Activated T-helper 1 cell treated with anti-CD3 and anti-CD28 coated beads, Interleukin-12 subunit alpha, Interleukin-12 subunit beta, Interleukin-2, Interleukin-4 antibody, amounts not matched to agents 30 ng/mL and 10 ng/mL and 1 ng/mL, durations not matched to agents 14 hours and 24 hours and 36 hours (primary cell): ENCODE data around the gene NCEH1. TPM values are rescaled to one million over a fixed set of nuclear protein-coding genes. Genes with fewer than 3 reads are reported as not detected.

ENCODE experiments used
- DNase-seq: peaks from one replicate; pipeline ENCODE4 v3.0.0; 2021; ENCODE audit warnings: low spot score
- H3K27ac Mint-ChIP-seq: one replicate; pipeline ENCODE4 v1.8.0; 2021; ENCODE audit warnings: mild to moderate bottlenecking, mixed read lengths
- H3K27me3 Mint-ChIP-seq: one replicate; pipeline ENCODE4 v1.8.0; 2022; ENCODE audit warnings: mild to moderate bottlenecking, moderate library complexity, mixed read lengths; ENCODE audit not compliant: insufficient read depth
- H3K36me3 Mint-ChIP-seq: one replicate; pipeline ENCODE4 v1.8.0; 2021; ENCODE audit warnings: low read depth, mixed read lengths
- H3K4me1 Mint-ChIP-seq: one replicate; pipeline ENCODE4 v1.8.0; 2021; ENCODE audit warnings: low read depth, mixed read lengths
- H3K4me3 Mint-ChIP-seq: one replicate; pipeline ENCODE4 v1.8.0; 2021; ENCODE audit warnings: mild to moderate bottlenecking, moderate library complexity, mixed read lengths
- H3K9me3 Mint-ChIP-seq: one replicate; pipeline ENCODE4 v1.8.0; 2021; ENCODE audit warnings: mixed read lengths
- intact Hi-C: fragments of 100-400 bp; cut with micrococcal nuclease; formaldehyde crosslinking; loops from one replicate; pipeline ENCODE4 v1.15.1; 2024
- total RNA-seq: library from RNA; stranded (reverse); gene quantifications from 2 replicates; pipeline ENCODE4 v1.2.3, GENCODE V29; 2022

The NCEH1 gene
- total RNA-seq, 1 donor from 2014 or later = 7.4 TPM

DNA sequence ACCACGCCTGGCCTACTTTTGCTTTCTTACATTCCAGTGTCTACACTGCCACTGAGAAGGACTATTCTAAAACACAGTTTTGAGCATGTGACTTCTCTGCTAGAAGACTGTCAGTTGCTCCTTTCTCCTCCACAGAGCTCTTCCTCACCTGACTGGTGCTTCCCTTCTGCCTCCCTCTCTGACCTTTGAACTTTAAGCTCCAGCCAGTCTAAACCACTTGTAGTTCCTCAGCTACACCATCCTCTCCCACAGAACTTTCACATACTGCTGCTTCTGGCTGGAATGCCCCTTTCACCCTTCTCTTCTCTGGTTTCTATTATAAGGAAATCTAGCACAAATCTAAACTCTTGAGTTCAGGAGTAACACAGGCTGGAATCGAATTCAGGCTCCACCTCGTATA lies 9.1 kb downstream of the NCEH1 start:
- H3K9me3 Mint-ChIP-seq = no peaks in the 10 kb centered on the region
- H3K4me3 Mint-ChIP-seq = no peak overlapping the region
- no peak overlapping the region for H3K27ac Mint-ChIP-seq
- no peak for DNase-seq
- no peaks in the 10 kb centered on the region for H3K36me3 Mint-ChIP-seq
- intact Hi-C loops = no loop called here
- no peaks in the 10 kb centered on the region for H3K27me3 Mint-ChIP-seq
- H3K4me1 Mint-ChIP-seq = peaks cover 6% of the 10 kb centered on the region

DNA sequence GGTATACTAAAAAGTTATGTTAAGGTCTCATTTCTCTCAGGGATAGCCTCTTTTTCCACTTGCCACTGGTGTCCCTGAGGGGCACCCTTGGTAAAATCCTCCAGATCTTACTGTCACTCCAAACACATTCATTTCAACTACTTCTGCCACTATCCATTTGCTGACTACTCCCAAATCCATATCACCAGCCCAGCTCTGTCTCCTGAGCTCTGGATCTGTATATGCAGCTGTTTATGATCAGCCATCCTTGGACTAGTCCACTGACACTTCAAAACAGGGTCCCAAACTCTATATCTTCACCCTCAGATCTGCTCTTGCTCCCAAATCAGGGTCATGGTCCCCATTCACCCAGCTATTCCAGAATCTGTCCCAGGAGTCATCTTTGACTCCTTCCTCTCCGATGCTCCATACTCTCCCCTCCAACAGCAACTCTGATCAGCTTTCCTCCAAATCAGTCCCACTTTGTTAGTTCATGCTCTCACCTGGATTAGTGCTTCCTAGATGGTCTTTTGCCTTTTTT lies 9.9 kb downstream of the NCEH1 start:
- intact Hi-C loops = no loop called here
- DNase-seq = no peak
- H3K9me3 Mint-ChIP-seq = no peaks in the 10 kb centered on the region

DNA sequence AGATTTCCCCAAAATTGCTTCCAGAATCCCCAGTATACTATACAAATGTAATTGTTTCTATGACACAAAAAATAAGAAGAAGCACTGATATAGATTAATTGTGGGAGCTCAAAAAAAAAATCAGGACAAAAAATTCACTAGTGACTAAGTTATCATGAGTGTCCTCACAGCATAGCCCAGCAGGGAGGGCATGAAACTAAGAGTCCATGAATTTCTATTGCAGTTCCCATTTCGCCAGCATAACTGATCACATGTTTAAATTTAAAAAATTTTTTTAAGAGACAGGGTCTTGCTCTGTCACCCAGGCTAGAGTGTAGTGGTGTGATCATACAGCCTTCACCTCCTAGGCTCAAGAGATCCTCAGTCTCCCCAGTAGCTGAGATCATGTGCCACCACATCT lies 10.6 kb downstream of the NCEH1 start:
- H3K9me3 Mint-ChIP-seq = no peaks in the 10 kb centered on the region
- H3K4me3 Mint-ChIP-seq = no peak overlapping the region
- peaks cover 6% of the 10 kb centered on the region for H3K4me1 Mint-ChIP-seq
- no peaks in the 10 kb centered on the region for H3K36me3 Mint-ChIP-seq
- DNase-seq = no peak
- intact Hi-C loops = no loop called here
- H3K27ac Mint-ChIP-seq = no peak overlapping the region
- H3K27me3 Mint-ChIP-seq = no peaks in the 10 kb centered on the region

More for the DNA sequence above, 9.9 kb downstream of the NCEH1 start:
- H3K4me1 Mint-ChIP-seq = peaks cover 6% of the 10 kb centered on the region
- H3K27me3 Mint-ChIP-seq = no peaks in the 10 kb centered on the region
- no peak overlapping the region for H3K4me3 Mint-ChIP-seq
- no peak overlapping the region for H3K27ac Mint-ChIP-seq
- H3K36me3 Mint-ChIP-seq = no peaks in the 10 kb centered on the region

DNA sequence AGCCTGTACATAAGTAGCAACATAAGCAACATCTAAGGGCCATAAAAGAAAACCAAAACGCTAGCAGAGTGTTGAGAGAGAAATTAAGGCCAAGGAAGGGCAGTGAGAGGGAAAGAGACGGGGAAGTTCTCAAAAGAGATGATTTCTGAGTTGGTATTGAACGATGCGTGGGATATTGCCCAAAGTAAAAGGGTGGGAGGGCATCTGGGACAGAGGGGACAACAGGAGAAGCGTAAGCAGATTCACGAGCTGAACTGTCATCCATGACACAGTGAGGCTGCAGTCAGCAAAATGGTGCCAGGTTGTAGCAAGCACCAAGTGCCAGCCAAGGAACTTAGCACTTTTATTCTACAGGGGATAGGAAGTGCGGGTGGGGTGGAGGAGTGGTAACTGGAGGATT lies 11.8 kb downstream of the NCEH1 start:
- Mint-ChIP-seq H3K27ac (no peak overlapping the region), H3K36me3 (no peaks in the 10 kb centered on the region), H3K4me1 (peaks cover 6% of the 10 kb centered on the region), H3K27me3 (no peaks in the 10 kb centered on the region), H3K4me3 (no peak overlapping the region), H3K9me3 (no peaks in the 10 kb centered on the region)
- DNase-seq = no peak
- intact Hi-C loops = no loop called here

DNA sequence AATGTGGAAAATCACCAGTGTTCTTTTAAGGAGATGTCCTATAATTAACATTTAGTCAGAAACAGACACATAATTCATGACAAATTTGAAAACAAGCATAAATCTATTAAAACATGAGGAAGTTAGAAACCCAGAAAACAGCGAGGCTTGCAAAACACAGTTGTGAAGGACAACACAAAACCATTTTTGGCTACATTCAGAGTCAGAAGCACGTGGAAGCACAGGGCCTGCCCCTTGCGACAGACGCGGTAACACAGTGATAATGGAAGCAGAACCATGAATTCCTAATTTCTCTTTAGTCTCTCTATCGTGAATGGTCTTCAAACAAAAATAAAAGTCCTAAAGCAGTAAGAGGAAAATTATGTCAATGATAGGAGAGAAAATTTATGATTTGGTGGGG lies 12.2 kb downstream of the NCEH1 start:
- peaks cover 6% of the 10 kb centered on the region for H3K4me1 Mint-ChIP-seq
- intact Hi-C loops = no loop called here
- H3K27me3 Mint-ChIP-seq = no peaks in the 10 kb centered on the region
- H3K4me3 Mint-ChIP-seq = no peak overlapping the region
- DNase-seq = no peak
- H3K27ac Mint-ChIP-seq = no peak overlapping the region
- no peaks in the 10 kb centered on the region for H3K36me3 Mint-ChIP-seq
- no peaks in the 10 kb centered on the region for H3K9me3 Mint-ChIP-seq

DNA sequence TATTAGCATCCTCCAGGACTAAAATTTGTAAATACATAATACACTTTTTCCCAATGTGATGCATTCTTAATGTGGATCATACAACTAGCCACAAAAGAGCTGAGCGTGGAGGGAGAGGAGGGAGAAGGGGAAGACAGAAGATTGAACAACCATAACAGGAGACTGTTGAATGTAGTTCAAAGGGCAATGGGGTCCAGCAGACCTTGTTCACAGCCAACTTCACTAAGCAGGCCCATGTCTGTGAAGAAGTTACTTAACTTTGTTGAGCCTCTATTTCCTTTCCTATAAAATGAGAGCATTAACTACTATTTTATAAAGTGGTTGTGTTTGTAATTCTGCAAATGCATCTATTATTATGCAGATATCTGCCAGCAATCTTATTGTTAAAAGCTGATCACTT lies 13.3 kb downstream of the NCEH1 start:
- intact Hi-C loops = no loop called here
- H3K9me3 Mint-ChIP-seq = no peaks in the 10 kb centered on the region
- peaks cover 14% of the 10 kb centered on the region for H3K4me1 Mint-ChIP-seq
- no peak for DNase-seq
- H3K36me3 Mint-ChIP-seq = no peaks in the 10 kb centered on the region
- no peak overlapping the region for H3K4me3 Mint-ChIP-seq
- no peaks in the 10 kb centered on the region for H3K27me3 Mint-ChIP-seq
- no peak overlapping the region for H3K27ac Mint-ChIP-seq

DNA sequence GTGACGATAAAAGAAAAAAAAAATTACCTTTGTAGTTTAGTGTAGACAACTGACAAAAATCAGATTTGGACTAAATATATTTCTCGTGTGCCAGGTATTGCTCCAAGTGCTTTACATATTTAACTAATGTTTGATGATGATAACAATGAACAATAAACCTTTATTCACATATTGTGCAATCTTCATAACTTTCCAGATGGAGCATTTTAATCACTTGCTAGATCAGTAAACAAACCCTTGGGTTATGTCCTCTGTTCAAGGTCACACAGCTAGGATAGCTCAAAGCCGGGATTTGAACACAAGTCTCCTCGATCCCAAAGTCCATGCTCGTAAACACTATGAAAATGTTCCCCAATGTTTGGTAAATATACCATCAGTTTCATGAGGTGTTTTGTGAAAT lies 14.5 kb downstream of the NCEH1 start:
- intact Hi-C loops = no loop called here
- no peaks in the 10 kb centered on the region for H3K27me3 Mint-ChIP-seq
- DNase-seq = no peak
- no peak overlapping the region for H3K4me3 Mint-ChIP-seq
- H3K27ac Mint-ChIP-seq = no peak overlapping the region
- no peaks in the 10 kb centered on the region for H3K36me3 Mint-ChIP-seq
- peaks cover 8% of the 10 kb centered on the region for H3K4me1 Mint-ChIP-seq
- no peaks in the 10 kb centered on the region for H3K9me3 Mint-ChIP-seq

DNA sequence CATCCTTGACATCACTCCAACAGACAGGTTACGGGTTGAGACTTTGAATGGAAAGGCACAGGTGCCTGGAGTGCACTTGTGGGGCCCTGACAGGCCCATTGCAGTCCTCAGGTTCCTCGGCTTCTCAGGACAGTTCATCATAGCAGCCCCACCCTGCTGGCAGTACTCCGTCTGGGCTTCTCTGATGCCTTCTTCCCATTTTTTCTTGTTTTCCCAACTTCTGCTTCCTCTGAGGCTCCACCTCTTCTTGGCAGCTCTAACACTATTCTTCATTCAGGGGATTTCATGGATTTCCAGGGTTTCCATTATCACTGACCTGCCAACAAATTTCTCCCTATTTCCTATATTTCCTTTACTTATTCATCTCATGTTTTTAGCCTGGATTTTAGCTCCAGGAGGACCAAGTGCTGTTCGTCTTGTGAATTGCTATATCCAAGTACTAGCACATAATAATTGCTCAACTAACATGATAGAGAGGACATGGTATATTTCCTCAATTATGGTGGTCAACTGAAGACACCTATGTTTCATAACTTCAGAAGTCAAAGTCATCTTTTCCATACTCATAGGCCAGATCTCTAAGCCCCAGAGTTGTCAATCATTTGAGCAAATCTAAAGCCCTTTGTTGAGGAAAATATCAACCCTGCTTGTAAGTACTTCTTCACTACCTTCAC lies 16.2 kb downstream of the NCEH1 start:
- no peaks in the 10 kb centered on the region for H3K9me3 Mint-ChIP-seq
- H3K4me3 Mint-ChIP-seq = no peak overlapping the region
- no peak for DNase-seq
- no peaks in the 10 kb centered on the region for H3K27me3 Mint-ChIP-seq
- no peaks in the 10 kb centered on the region for H3K36me3 Mint-ChIP-seq
- H3K27ac Mint-ChIP-seq = no peak overlapping the region
- intact Hi-C loops = no loop called here
- H3K4me1 Mint-ChIP-seq = peaks cover 8% of the 10 kb centered on the region

DNA sequence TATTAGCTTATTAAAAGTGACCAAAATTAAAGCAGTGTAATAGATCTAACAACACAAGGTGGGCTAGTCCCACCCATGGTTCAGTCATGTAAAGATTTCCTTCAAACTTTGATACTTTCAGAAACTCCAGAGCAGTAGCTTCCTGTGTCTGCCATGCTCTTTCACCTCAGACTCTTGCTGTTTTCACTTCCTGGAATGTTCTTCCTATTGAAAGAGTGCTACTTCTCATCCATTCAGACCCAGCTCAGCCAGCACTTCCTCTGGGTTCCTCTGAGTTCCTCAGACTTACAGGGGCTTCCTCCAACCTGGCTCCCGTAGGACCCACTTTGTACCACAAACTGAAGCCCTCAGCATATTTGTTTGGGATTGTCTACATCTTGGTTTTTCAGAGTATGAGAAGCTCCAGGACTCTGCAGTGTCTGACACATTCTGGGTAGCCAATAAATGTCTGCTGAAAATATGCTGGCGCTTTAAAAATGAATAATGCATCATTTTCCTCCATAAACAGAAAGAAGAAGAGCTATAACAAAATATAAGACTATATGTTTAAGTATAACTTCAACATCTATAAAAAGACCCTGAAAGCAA lies 18.0 kb downstream of the NCEH1 start:
- no peaks in the 10 kb centered on the region for H3K9me3 Mint-ChIP-seq
- no peaks in the 10 kb centered on the region for H3K27me3 Mint-ChIP-seq
- H3K4me1 Mint-ChIP-seq = peaks cover 8% of the 10 kb centered on the region

DNA sequence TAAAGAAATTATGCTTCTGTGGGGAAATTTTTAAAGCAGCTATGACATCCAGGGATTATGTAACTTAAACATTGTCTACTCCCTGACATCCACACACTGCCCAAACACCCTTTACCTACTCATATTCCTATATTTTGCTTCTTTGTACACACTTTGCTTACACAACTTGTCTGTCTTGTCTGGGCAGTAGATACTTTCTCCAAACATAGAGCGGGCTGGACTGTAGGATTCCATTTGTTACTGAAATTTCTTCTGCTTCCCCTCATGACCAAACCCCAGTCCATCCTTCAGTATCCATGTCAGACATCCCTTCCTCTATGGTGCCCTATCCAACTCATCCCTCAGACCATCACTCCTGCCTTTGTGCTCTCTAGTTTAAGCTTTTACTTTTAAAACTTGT lies 19.9 kb downstream of the NCEH1 start:
- Mint-ChIP-seq H3K4me3 (no peak overlapping the region), H3K27me3 (peaks cover 2% of the 10 kb centered on the region), H3K27ac (no peak overlapping the region), H3K36me3 (no peaks in the 10 kb centered on the region), H3K4me1 (peaks cover 25% of the 10 kb centered on the region), H3K9me3 (no peaks in the 10 kb centered on the region)
- intact Hi-C loops = no loop called here
- no peak for DNase-seq

More for the DNA sequence above, 18.0 kb downstream of the NCEH1 start:
- intact Hi-C loops = no loop called here
- no peak overlapping the region for H3K27ac Mint-ChIP-seq
- no peak for DNase-seq
- H3K36me3 Mint-ChIP-seq = no peaks in the 10 kb centered on the region
- no peak overlapping the region for H3K4me3 Mint-ChIP-seq

DNA sequence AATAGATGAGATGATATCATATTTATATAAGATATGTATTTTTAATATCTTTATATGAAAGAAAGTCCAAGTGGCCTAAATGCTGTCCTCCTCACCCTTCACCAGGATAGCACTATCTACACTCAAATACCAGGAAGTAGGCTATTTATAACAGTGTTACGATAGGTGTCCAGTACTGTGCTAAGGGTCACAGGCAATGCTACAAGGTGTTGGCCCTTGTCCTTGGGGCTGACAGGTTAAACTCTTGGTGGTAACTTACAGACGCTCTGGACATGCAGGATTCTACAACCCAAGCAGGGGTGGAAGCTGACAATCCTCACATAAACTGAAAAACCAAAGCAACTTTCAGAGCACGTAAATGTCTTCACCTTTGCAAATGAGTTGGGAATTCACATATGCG lies 22.3 kb downstream of the NCEH1 start:
- DNase-seq = no peak
- H3K36me3 Mint-ChIP-seq = no peaks in the 10 kb centered on the region
- intact Hi-C loops = no loop called here
- H3K4me1 Mint-ChIP-seq = peaks cover 35% of the 10 kb centered on the region
- H3K4me3 Mint-ChIP-seq = no peak overlapping the region
- H3K27me3 Mint-ChIP-seq = peaks cover 2% of the 10 kb centered on the region
- H3K27ac Mint-ChIP-seq = no peak overlapping the region
- no peaks in the 10 kb centered on the region for H3K9me3 Mint-ChIP-seq

DNA sequence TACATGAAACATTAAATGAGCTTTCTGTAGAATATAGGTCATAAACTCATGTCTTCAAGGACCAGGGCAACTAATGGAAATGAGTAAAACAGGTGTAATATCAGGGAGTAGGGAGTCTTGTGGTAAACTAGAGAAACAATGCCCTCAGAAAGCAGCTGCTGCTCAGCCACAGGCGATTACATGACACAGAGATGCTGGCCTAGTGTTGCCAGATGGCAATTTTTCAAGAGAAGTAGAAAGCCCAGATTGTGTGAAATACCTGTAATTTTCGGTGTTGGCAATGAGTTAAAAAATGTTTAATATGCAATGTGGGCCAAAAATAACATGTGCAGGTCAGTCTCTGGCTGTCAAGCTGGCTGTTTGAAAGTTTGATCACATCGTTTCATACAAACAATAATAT lies 23.4 kb downstream of the NCEH1 start:
- Mint-ChIP-seq H3K4me3 (no peak overlapping the region), H3K9me3 (no peaks in the 10 kb centered on the region), H3K27ac (no peak overlapping the region), H3K36me3 (no peaks in the 10 kb centered on the region), H3K4me1 (peaks cover 27% of the 10 kb centered on the region), H3K27me3 (peaks cover 2% of the 10 kb centered on the region)
- intact Hi-C loops = no loop called here
- no peak for DNase-seq

DNA sequence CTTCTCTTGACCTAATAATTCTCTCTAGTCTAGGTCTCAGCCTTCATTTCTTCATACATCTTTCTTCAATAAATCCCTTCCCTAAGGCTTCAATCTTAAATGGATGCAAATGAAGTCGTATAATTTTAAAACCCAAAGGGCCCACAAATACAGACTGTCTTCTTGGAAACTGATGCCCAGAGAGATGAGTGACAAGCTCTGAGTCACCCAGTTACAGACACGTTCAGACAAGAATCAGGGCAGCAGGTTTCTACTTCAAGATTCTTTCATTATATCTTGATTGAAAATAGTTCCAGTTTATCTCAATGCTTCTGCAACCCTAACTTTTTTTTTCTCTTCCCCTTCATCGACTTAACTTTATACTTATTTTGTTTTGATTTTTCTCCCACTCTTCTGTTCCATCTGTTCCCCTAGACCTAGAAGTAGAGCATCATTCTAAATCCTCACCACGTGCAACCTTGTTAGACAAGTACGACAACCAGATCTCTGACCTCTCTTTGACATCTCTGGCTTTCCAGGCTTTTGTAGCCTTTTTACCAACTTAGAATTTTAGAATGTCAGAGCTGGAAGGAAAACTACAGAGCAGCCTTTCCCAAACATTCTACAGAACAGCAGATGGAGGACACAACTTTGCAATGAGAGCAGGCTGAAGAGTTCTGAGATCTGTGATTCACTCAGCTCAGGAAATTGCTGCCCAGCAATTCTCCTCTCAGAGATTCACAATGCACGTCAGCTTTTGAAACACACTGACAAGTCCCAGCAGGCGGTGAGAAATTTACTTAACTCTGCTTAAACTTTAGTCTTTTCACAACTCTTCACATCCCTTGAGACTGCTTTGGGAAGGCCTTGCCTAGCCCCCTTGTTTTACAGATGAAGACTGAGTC lies 25.3 kb downstream of the NCEH1 start:
- peak overlapping the region; percentile 62 for H3K27ac Mint-ChIP-seq
- intact Hi-C loops = no loop called here
- H3K4me3 Mint-ChIP-seq = peak overlapping the region; percentile 0
- no peaks in the 10 kb centered on the region for H3K36me3 Mint-ChIP-seq
- no peaks in the 10 kb centered on the region for H3K9me3 Mint-ChIP-seq
- peaks cover 2% of the 10 kb centered on the region for H3K27me3 Mint-ChIP-seq
- no peak for DNase-seq
- H3K4me1 Mint-ChIP-seq = peaks cover 26% of the 10 kb centered on the region
